ENCODE results near the gene BSDC1. TPM values are rescaled to one million over a fixed set of nuclear protein-coding genes. Genes with fewer than 3 reads are reported as not detected.

Gene BSDC1
- total RNA-seq, 2 donors from 2014 or later, result 78.3 to 248 TPM

GRCh38 chr1:32365445-32365844, 28.8 kb downstream of the BSDC1 start:
- no peak for TF ChIP-seq POLR2AphosphoS5 (IDR thresholded peaks at IDR 0.05)
- no peak for TF ChIP-seq CTCF (IDR thresholded peaks at IDR 0.05)
- no peak for TF ChIP-seq POLR2A (IDR thresholded peaks at IDR 0.05)
- no peaks in the 10 kb centered on the region for H3K9me3 ChIP-seq
- intact Hi-C loops (cut with DNase I), result no loop called here
- peaks cover 4% of the 10 kb centered on the region for H3K4me1 ChIP-seq (replicated peaks)
- 94% methylated on average over 6 of the region's 6 CpGs for WGBS
- no peak overlapping the region for H3K27ac ChIP-seq
- peaks cover 9% of the 10 kb centered on the region in 2 donors for H3K36me3 ChIP-seq
- no peaks in the 10 kb centered on the region for H3K27me3 ChIP-seq (replicated peaks; ENCODE audit: insufficient read depth)
- no peak for DNase-seq (ENCODE audit: low spot score)
- no peak overlapping the region for H3K4me3 ChIP-seq

GRCh38 chr1:32364836-32365235, 29.4 kb downstream of the BSDC1 start:
- Histone ChIP-seq H3K27ac (no peak overlapping the region), H3K27me3 (replicated peaks; ENCODE audit: insufficient read depth) (no peaks in the 10 kb centered on the region)

DNA sequence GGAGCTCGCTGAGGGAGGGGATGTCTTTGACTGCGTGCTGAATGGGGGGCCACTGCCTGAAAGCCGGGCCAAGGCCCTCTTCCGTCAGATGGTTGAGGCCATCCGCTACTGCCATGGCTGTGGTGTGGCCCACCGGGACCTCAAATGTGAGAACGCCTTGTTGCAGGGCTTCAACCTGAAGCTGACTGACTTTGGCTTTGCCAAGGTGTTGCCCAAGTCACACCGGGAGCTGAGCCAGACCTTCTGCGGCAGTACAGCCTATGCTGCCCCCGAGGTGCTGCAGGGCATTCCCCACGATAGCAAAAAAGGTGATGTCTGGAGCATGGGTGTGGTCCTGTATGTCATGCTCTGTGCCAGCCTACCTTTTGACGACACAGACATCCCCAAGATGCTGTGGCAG, 30.5 kb downstream of the BSDC1 start:
- no peak for DNase-seq (ENCODE audit: low spot score)
- Histone ChIP-seq H3K4me3 (no peak overlapping the region), H3K36me3 (peaks cover 9% of the 10 kb centered on the region in 2 donors), H3K4me1 (replicated peaks) (peaks cover 4% of the 10 kb centered on the region), H3K9me3 (no peaks in the 10 kb centered on the region), H3K27me3 (replicated peaks; ENCODE audit: insufficient read depth) (no peaks in the 10 kb centered on the region), H3K27ac (no peak overlapping the region)
- TF ChIP-seq CTCF (IDR thresholded peaks at IDR 0.05), result no peak
- no peak for TF ChIP-seq POLR2A (IDR thresholded peaks at IDR 0.05)
- no peak for TF ChIP-seq POLR2AphosphoS5 (IDR thresholded peaks at IDR 0.05)
- WGBS, result 88% methylated on average over 12 of the region's 12 CpGs
- intact Hi-C loops (cut with DNase I), result no loop called here

More at GRCh38 chr1:32364836-32365235, 29.4 kb downstream of the BSDC1 start:
- H3K36me3 ChIP-seq, result peaks cover 9% of the 10 kb centered on the region in 2 donors
- peaks cover 4% of the 10 kb centered on the region for H3K4me1 ChIP-seq (replicated peaks)
- TF ChIP-seq POLR2A (IDR thresholded peaks at IDR 0.05) (no peak), CTCF (IDR thresholded peaks at IDR 0.05) (no peak), POLR2AphosphoS5 (IDR thresholded peaks at IDR 0.05) (no peak)
- intact Hi-C loops (cut with DNase I), result no loop called here
- H3K9me3 ChIP-seq, result no peaks in the 10 kb centered on the region
- H3K4me3 ChIP-seq, result no peak overlapping the region
- WGBS, result 92% methylated on average over 5 of the region's 5 CpGs
- DNase-seq (ENCODE audit: low spot score), result no peak

- Histone ChIP-seq H3K4me1 (replicated peaks) (peaks cover 4% of the 10 kb centered on the region), H3K27me3 (replicated peaks; ENCODE audit: insufficient read depth) (no peaks in the 10 kb centered on the region), H3K36me3 (peaks cover 9% of the 10 kb centered on the region in 2 donors), H3K9me3 (no peaks in the 10 kb centered on the region), H3K27ac (peak within 1 kb of the TSS; percentile 76 to 81), H3K4me3 (peak within 1 kb of the TSS; percentile 30 to 41)
- 62% methylated on average over 17 of the region's 17 CpGs for WGBS
- intact Hi-C loops (cut with DNase I), result no loop called here
- TF ChIP-seq POLR2AphosphoS5 (IDR thresholded peaks at IDR 0.05), result no peak
- TF ChIP-seq CTCF (IDR thresholded peaks at IDR 0.05), result no peak
- no peak for TF ChIP-seq POLR2A (IDR thresholded peaks at IDR 0.05)
- DNase-seq (ENCODE audit: low spot score), result no peak
These were observed 31.5 kb downstream of the BSDC1 start, which contains the start of the genes FAM229A and TSSK3 for GRCh38 chr1:32362474-32363313. Gene FAM229A (minus strand): TSS chr1:32362485. CDS start chr1:32362091, 394 bp downstream. Gene TSSK3 (plus strand): TSS chr1:32362539. CDS start chr1:32362702, 163 bp downstream.

Measured in prostate gland (tissue), 2 donors.